Measurements from ENCODE around the gene PIGR.

- TF ChIP-seq CTCF (IDR thresholded peaks at IDR 0.05; ENCODE audit: low read depth, low read length) (no peak), EZH2phosphoT487 (IDR thresholded peaks at IDR 0.05; ENCODE audit: low read depth) (no peak)
Measured at GRCh38 chr1:206941766-206942418, 4.4 kb downstream of the PIGR start.
